K562 (cell line): ENCODE measurements around the gene ZNF316.

Source experiments
- PATZ1 ChIP-seq: fragments of 250-450 bp; sonication (Bioruptor Pico); IDR thresholded peaks from 2 replicates; pipeline ENCODE4 v1.5.0; 2020; ENCODE audit warnings: mild to moderate bottlenecking, borderline replicate concordance
- PHB2 ChIP-seq: fragments of 450-650 bp; IDR thresholded peaks from 2 replicates; pipeline ENCODE4 v1.6.1; 2017; ENCODE audit warnings: low read depth
- ZBTB7A ChIP-seq: IDR thresholded peaks from 2 replicates; pipeline ENCODE4 v1.6.1; 2011; ENCODE audit warnings: low read depth, mild to moderate bottlenecking, low read length, moderate library complexity, borderline replicate concordance; ENCODE audit not compliant: control insufficient read depth
- ZNF24 ChIP-seq: fragments of 450-650 bp; IDR thresholded peaks from 2 replicates; pipeline ENCODE4 v1.6.1; 2016

DNA sequence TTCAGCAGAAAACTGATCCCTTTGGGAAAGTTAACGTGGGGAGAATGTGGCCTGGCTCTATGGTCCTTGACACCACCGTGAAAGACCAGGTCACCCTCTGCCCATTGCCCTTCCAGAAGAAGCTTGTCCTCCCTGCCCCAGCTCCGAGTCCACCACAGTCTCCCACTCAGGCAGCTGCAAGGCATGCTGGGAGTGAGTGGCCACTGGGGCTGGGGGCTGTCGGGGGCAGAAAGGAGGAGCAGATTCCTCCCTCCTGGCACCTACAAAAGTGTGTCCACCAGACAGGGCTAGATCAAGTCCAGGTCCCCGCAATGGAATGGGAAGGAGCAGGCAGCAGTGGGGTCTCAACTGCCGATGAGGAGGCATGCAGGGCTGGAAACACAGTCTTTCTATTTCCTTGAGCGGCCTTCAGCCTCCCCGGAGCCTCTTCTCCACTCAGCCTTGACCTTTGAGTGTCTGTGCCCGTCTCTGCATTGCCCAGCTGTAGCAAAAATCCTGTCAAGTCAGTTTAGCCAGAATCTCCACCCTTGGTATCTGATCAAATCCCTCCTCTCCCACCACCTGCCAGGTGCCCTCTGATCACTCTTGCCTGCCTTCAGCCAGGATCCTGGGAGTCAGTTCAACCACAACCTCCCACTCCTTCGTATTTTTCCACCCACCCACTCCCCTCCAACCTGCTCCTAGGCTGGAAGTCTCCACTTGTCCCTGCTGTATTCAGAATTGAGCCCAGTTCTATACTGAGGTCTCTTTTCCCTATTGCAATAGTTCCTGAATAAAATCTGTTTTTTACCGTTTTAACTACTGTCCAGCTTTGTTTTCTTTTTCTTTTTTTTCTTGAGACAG lies 6.9 kb upstream of the ZNF316 start:
- TF ChIP-seq ZNF24, result no peak
- TF ChIP-seq PHB2, result no peak
- no peak for TF ChIP-seq PATZ1 (CRISPR knock-in tag)
- TF ChIP-seq ZBTB7A, result no peak
